Measurements from ENCODE around the gene AUTS2.

DNA sequence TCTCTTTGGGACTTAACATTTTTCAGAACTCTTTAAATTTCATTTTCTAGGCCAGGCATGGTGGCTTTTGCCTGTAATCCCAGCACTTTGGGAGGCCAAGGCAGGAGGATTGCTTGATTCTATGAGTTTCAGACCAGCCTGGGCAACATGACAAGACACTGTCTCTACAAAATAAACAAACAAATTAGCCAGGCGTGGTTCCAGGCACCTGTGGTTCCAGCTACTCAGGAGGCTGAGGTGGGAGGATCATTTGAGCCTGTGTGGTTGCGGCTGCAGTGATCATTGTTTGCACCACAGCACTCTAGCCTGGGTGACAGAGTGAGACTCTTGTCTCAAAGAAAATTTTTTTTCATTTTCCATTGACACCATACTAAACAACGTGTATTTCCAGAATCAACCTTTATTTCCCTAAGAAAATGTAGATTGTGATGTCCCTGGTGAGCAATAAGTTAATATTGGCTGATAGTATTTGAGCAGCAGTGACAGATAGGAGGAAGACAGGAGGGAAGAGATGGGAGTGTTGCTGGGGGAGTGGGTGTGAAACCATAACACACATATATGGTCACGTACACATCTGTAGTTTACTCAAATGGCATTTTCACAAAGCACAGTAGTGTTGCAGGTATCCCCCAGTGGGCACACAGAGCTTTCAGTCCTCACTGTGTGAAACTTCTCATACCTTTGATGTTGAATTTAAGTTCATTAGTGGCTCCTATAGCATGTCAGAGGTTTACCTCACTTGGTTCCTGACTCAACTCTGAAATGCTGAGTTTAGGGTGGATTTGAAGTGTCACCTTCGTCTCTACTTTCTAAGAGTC lies 205.6 kb downstream of the AUTS2 start:
- TF ChIP-seq, protein P1, sequence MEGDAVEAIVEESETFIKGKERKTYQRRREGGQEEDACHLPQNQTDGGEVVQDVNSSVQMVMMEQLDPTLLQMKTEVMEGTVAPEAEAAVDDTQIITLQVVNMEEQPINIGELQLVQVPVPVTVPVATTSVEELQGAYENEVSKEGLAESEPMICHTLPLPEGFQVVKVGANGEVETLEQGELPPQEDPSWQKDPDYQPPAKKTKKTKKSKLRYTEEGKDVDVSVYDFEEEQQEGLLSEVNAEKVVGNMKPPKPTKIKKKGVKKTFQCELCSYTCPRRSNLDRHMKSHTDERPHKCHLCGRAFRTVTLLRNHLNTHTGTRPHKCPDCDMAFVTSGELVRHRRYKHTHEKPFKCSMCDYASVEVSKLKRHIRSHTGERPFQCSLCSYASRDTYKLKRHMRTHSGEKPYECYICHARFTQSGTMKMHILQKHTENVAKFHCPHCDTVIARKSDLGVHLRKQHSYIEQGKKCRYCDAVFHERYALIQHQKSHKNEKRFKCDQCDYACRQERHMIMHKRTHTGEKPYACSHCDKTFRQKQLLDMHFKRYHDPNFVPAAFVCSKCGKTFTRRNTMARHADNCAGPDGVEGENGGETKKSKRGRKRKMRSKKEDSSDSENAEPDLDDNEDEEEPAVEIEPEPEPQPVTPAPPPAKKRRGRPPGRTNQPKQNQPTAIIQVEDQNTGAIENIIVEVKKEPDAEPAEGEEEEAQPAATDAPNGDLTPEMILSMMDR (IDR thresholded peaks at IDR 0.05 in 2 of 3, conservative IDR thresholded peaks at IDR 0.05 in 1 of 3; ENCODE audit: control insufficient read depth in 2 of 3, extremely low read depth in 1 of 3, insufficient read depth in 1 of 3, low read depth in 3 of 3, low read length in 3 of 3), result no peak
- TF ChIP-seq CREM (IDR thresholded peaks at IDR 0.05; ENCODE audit: low read depth) (peak; percentile 87), YY1 (IDR thresholded peaks at IDR 0.05; ENCODE audit: low read depth, low read length) (peak; percentile 61; the same call in 1 of the 2 replicates), TCF7 (IDR thresholded peaks at IDR 0.05; ENCODE audit: borderline replicate concordance) (peak; percentile 94), POLR2AphosphoS5 (IDR thresholded peaks at IDR 0.05; ENCODE audit: low read length) (peak; percentile 58; the same call in 1 of the 2 replicates), MYC (IDR thresholded peaks at IDR 0.05; ENCODE audit: insufficient read depth, insufficient read length, insufficient replicate concordance, low read length, severe bottlenecking) (no peak), ESRRA (IDR thresholded peaks at IDR 0.05; ENCODE audit: low read length) (no peak), RUNX3 (IDR thresholded peaks at IDR 0.05; ENCODE audit: low read length) (peak; percentile 89), PAX8 (IDR thresholded peaks at IDR 0.05) (no peak), MEF2A (IDR thresholded peaks at IDR 0.05; ENCODE audit: insufficient read depth, low read depth, low read length) (peak; percentile 57), CHD4 (IDR thresholded peaks at IDR 0.05) (no peak)
- TF ChIP-seq, protein P2, sequence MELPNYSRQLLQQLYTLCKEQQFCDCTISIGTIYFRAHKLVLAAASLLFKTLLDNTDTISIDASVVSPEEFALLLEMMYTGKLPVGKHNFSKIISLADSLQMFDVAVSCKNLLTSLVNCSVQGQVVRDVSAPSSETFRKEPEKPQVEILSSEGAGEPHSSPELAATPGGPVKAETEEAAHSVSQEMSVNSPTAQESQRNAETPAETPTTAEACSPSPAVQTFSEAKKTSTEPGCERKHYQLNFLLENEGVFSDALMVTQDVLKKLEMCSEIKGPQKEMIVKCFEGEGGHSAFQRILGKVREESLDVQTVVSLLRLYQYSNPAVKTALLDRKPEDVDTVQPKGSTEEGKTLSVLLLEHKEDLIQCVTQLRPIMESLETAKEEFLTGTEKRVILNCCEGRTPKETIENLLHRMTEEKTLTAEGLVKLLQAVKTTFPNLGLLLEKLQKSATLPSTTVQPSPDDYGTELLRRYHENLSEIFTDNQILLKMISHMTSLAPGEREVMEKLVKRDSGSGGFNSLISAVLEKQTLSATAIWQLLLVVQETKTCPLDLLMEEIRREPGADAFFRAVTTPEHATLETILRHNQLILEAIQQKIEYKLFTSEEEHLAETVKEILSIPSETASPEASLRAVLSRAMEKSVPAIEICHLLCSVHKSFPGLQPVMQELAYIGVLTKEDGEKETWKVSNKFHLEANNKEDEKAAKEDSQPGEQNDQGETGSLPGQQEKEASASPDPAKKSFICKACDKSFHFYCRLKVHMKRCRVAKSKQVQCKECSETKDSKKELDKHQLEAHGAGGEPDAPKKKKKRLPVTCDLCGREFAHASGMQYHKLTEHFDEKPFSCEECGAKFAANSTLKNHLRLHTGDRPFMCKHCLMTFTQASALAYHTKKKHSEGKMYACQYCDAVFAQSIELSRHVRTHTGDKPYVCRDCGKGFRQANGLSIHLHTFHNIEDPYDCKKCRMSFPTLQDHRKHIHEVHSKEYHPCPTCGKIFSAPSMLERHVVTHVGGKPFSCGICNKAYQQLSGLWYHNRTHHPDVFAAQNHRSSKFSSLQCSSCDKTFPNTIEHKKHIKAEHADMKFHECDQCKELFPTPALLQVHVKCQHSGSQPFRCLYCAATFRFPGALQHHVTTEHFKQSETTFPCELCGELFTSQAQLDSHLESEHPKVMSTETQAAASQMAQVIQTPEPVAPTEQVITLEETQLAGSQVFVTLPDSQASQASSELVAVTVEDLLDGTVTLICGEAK (IDR thresholded peaks at IDR 0.05; ENCODE audit: borderline replicate concordance), result no peak; the same call in 1 of the 2 replicates
- TF ChIP-seq, protein P3, sequence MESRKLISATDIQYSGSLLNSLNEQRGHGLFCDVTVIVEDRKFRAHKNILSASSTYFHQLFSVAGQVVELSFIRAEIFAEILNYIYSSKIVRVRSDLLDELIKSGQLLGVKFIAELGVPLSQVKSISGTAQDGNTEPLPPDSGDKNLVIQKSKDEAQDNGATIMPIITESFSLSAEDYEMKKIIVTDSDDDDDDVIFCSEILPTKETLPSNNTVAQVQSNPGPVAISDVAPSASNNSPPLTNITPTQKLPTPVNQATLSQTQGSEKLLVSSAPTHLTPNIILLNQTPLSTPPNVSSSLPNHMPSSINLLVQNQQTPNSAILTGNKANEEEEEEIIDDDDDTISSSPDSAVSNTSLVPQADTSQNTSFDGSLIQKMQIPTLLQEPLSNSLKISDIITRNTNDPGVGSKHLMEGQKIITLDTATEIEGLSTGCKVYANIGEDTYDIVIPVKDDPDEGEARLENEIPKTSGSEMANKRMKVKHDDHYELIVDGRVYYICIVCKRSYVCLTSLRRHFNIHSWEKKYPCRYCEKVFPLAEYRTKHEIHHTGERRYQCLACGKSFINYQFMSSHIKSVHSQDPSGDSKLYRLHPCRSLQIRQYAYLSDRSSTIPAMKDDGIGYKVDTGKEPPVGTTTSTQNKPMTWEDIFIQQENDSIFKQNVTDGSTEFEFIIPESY (IDR thresholded peaks at IDR 0.05), result no peak; the same call in 1 of the 2 replicates

Data from GM12878 (cell line).